ENCODE results near the gene OTULINL. TPM values are rescaled to one million over a fixed set of nuclear protein-coding genes. Genes with fewer than 3 reads are reported as not detected.
"Not testable (repeated sequence)": the region's sequence is repeated elsewhere in the genome, so short reads cannot be mapped to it uniquely, and the experiment has no call there.

The OTULINL gene
- total RNA-seq (1 to 10 TPM; 2.8 to 5.6 (median 4.5) TPM), polyA plus RNA-seq (0.72 TPM)
- long read RNA-seq, donor 1, transcript OTULINL-201 (8 exons, 3,597 nt), result major isoform, 7 of 8 reads
- long read RNA-seq, donor 1, partial matches to known transcripts, result 0 of 8 reads
- long read RNA-seq, donor 1, other reads (novel, unspliced or antisense), result 1 of 8 reads
- long read RNA-seq, donor 2, partial matches to known transcripts, result 0 of 3 reads
- long read RNA-seq, donor 2, other reads (novel, unspliced or antisense), result 1 of 3 reads
- long read RNA-seq, donor 3, transcript OTULINL-201 (8 exons, 3,597 nt), result major isoform, 14 of 15 reads
- long read RNA-seq, donor 3, partial matches to known transcripts, result 0 of 15 reads
- long read RNA-seq, donor 3, other reads (novel, unspliced or antisense), result 1 of 15 reads
- long read RNA-seq, donor 4, partial matches to known transcripts, result 0 of 3 reads
- long read RNA-seq, donor 4, other reads (novel, unspliced or antisense), result 1 of 3 reads

GRCh38 chr5:14581106-14581890, at the start of gene OTULINL:
TSS of gene OTULINL (plus strand) at chr5:14581792. CDS start at chr5:14581895, 103 bp downstream.
- no peak within 1 kb of the TSS for H3K27ac ChIP-seq (ENCODE audit: low read length)
- 7% methylated on average over 63 of the region's 63 CpGs for WGBS
- peak within 1 kb of the TSS; percentile 83 for H3K4me3 ChIP-seq (ENCODE audit: low read length)
- H3K4me1 ChIP-seq (ENCODE audit: control insufficient read depth, insufficient read depth, low read length), result peaks cover 2% of the 10 kb centered on the region
- ATAC-seq (peak; percentile 97 to 98), DNase-seq (peak; percentile 90 to 96 (median 95))
- intact Hi-C loops (cut with DNase I), result no loop called here
- peaks cover 9% of the 10 kb centered on the region for H3K9me3 ChIP-seq (ENCODE audit: control insufficient read depth, low read length)
- H3K27me3 ChIP-seq (ENCODE audit: control insufficient read depth, insufficient read depth), result no peaks in the 10 kb centered on the region

GRCh38 chr5:14532180-14532579, 49.4 kb upstream of the OTULINL start:
- H3K27ac ChIP-seq (ENCODE audit: low read length), result no peak overlapping the region
- ATAC-seq (no peak), DNase-seq (no peak)
- no peaks in the 10 kb centered on the region for H3K4me1 ChIP-seq (ENCODE audit: control insufficient read depth, insufficient read depth, low read length)
- H3K27me3 ChIP-seq (ENCODE audit: control insufficient read depth, insufficient read depth), result no peaks in the 10 kb centered on the region
- 58% methylated on average over 3 of the region's 3 CpGs for WGBS
- peaks cover 4% of the 10 kb centered on the region for H3K9me3 ChIP-seq (ENCODE audit: control insufficient read depth, low read length)
- intact Hi-C loops (cut with DNase I), result no loop called here
- H3K4me3 ChIP-seq (ENCODE audit: low read length), result no peak overlapping the region

GRCh38 chr5:14534773-14535172, 46.8 kb upstream of the OTULINL start:
- Histone ChIP-seq H3K27me3 (ENCODE audit: control insufficient read depth, insufficient read depth) (no peaks in the 10 kb centered on the region), H3K4me3 (ENCODE audit: low read length) (no peak overlapping the region), H3K9me3 (ENCODE audit: control insufficient read depth, low read length) (peaks cover 4% of the 10 kb centered on the region), H3K4me1 (ENCODE audit: control insufficient read depth, insufficient read depth, low read length) (no peaks in the 10 kb centered on the region), H3K27ac (ENCODE audit: low read length) (no peak overlapping the region)
- WGBS, result 18% methylated on average over 7 of the region's 7 CpGs
- intact Hi-C loops (cut with DNase I), result no loop called here
- peak; percentile 47 to 51 for ATAC-seq
- DNase-seq, result no peak

GRCh38 chr5:14545308-14545707, 36.3 kb upstream of the OTULINL start:
- Histone ChIP-seq H3K9me3 (ENCODE audit: control insufficient read depth, low read length) (peaks cover 9% of the 10 kb centered on the region), H3K4me3 (ENCODE audit: low read length) (no peak overlapping the region), H3K4me1 (ENCODE audit: control insufficient read depth, insufficient read depth, low read length) (no peaks in the 10 kb centered on the region), H3K27ac (ENCODE audit: low read length) (no peak overlapping the region), H3K27me3 (ENCODE audit: control insufficient read depth, insufficient read depth) (no peaks in the 10 kb centered on the region)
- no peak for DNase-seq
- 65% methylated on average over 3 of the region's 3 CpGs for WGBS
- peak; percentile 31 to 40 for ATAC-seq
- intact Hi-C loops (cut with DNase I), result no loop called here

GRCh38 chr5:14545862-14546261, 35.7 kb upstream of the OTULINL start:
- Histone ChIP-seq H3K9me3 (ENCODE audit: control insufficient read depth, low read length) (peaks cover 11% of the 10 kb centered on the region), H3K27ac (ENCODE audit: low read length) (no peak overlapping the region), H3K4me3 (ENCODE audit: low read length) (no peak overlapping the region), H3K27me3 (ENCODE audit: control insufficient read depth, insufficient read depth) (no peaks in the 10 kb centered on the region), H3K4me1 (ENCODE audit: control insufficient read depth, insufficient read depth, low read length) (no peaks in the 10 kb centered on the region)
- 89% methylated on average over 1 of the region's 1 CpG for WGBS
- no peak for ATAC-seq
- intact Hi-C loops (cut with DNase I), result no loop called here
- no peak for DNase-seq

GRCh38 chr5:14547666-14548065, 33.9 kb upstream of the OTULINL start:
- 100% methylated on average over 1 of the region's 1 CpG for WGBS
- Histone ChIP-seq H3K27ac (ENCODE audit: low read length) (no peak overlapping the region), H3K4me1 (ENCODE audit: control insufficient read depth, insufficient read depth, low read length) (no peaks in the 10 kb centered on the region), H3K9me3 (ENCODE audit: control insufficient read depth, low read length) (peaks cover 14% of the 10 kb centered on the region), H3K4me3 (ENCODE audit: low read length) (no peak overlapping the region), H3K27me3 (ENCODE audit: control insufficient read depth, insufficient read depth) (no peaks in the 10 kb centered on the region)
- intact Hi-C loops (cut with DNase I), result no loop called here
- DNase-seq, result no peak
- no peak for ATAC-seq

- ATAC-seq, result no peak
- WGBS, result 72% methylated on average over 3 of the region's 3 CpGs
- Histone ChIP-seq H3K27me3 (ENCODE audit: control insufficient read depth, insufficient read depth) (no peaks in the 10 kb centered on the region), H3K4me3 (ENCODE audit: low read length) (no peak overlapping the region), H3K4me1 (ENCODE audit: control insufficient read depth, insufficient read depth, low read length) (no peaks in the 10 kb centered on the region), H3K9me3 (ENCODE audit: control insufficient read depth, low read length) (peaks cover 13% of the 10 kb centered on the region), H3K27ac (ENCODE audit: low read length) (no peak overlapping the region)
- intact Hi-C loops (cut with DNase I), result no loop called here
- DNase-seq, result no peak
Measured at GRCh38 chr5:14551211-14551610, 30.4 kb upstream of the OTULINL start.

GRCh38 chr5:14552017-14552416, 29.6 kb upstream of the OTULINL start:
- DNase-seq (no peak), ATAC-seq (no peak)
- intact Hi-C loops (cut with DNase I), result no loop called here
- WGBS, result 58% methylated on average over 1 of the region's 1 CpG
- no peaks in the 10 kb centered on the region for H3K27me3 ChIP-seq (ENCODE audit: control insufficient read depth, insufficient read depth)
- peaks cover 10% of the 10 kb centered on the region for H3K9me3 ChIP-seq (ENCODE audit: control insufficient read depth, low read length)
- no peaks in the 10 kb centered on the region for H3K4me1 ChIP-seq (ENCODE audit: control insufficient read depth, insufficient read depth, low read length)
- no peak overlapping the region for H3K27ac ChIP-seq (ENCODE audit: low read length)
- H3K4me3 ChIP-seq (ENCODE audit: low read length), result no peak overlapping the region

- WGBS, result 73% methylated on average over 3 of the region's 3 CpGs
- intact Hi-C loops (cut with DNase I); ATAC-seq: not testable (repeated sequence)
Measured at GRCh38 chr5:14554288-14554687, 27.3 kb upstream of the OTULINL start.

GRCh38 chr5:14556015-14556414, 25.6 kb upstream of the OTULINL start:
- intact Hi-C loops (cut with DNase I), result no loop called here
- Histone ChIP-seq H3K4me3 (ENCODE audit: low read length) (no peak overlapping the region), H3K4me1 (ENCODE audit: control insufficient read depth, insufficient read depth, low read length) (no peaks in the 10 kb centered on the region), H3K27me3 (ENCODE audit: control insufficient read depth, insufficient read depth) (no peaks in the 10 kb centered on the region), H3K27ac (ENCODE audit: low read length) (no peak overlapping the region), H3K9me3 (ENCODE audit: control insufficient read depth, low read length) (peaks cover 7% of the 10 kb centered on the region)
- WGBS, result 87% methylated on average over 2 of the region's 2 CpGs
- ATAC-seq, result no peak
- DNase-seq, result no peak

More at GRCh38 chr5:14554288-14554687, 27.3 kb upstream of the OTULINL start:
- H3K27ac ChIP-seq (ENCODE audit: low read length); H3K27me3 ChIP-seq (ENCODE audit: control insufficient read depth, insufficient read depth); H3K4me3 ChIP-seq (ENCODE audit: low read length); DNase-seq; H3K9me3 ChIP-seq (ENCODE audit: control insufficient read depth, low read length); H3K4me1 ChIP-seq (ENCODE audit: control insufficient read depth, insufficient read depth, low read length): not testable (repeated sequence)

GRCh38 chr5:14557203-14557770, 24.3 kb upstream of the OTULINL start:
- H3K27me3 ChIP-seq (ENCODE audit: control insufficient read depth, insufficient read depth), result no peaks in the 10 kb centered on the region
- H3K4me3 ChIP-seq (ENCODE audit: low read length), result no peak overlapping the region
- no peak for DNase-seq
- H3K9me3 ChIP-seq (ENCODE audit: control insufficient read depth, low read length), result peaks cover 3% of the 10 kb centered on the region
- no peaks in the 10 kb centered on the region for H3K4me1 ChIP-seq (ENCODE audit: control insufficient read depth, insufficient read depth, low read length)
- H3K27ac ChIP-seq (ENCODE audit: low read length), result no peak overlapping the region
- WGBS, result 52% methylated on average over 8 of the region's 8 CpGs
- intact Hi-C loops (cut with DNase I), result no loop called here
- ATAC-seq, result no peak

Data from right cardiac atrium (tissue), 5 donors.